ENCODE results near the gene MYH11. TPM values are rescaled to one million over a fixed set of nuclear protein-coding genes. Genes with fewer than 3 reads are reported as not detected.

MYH11 gene
- polyA plus RNA-seq, 1 donor (not counting 4 experiments of a cell fraction or from before 2014, with no cell fraction given) = not detected

DNA sequence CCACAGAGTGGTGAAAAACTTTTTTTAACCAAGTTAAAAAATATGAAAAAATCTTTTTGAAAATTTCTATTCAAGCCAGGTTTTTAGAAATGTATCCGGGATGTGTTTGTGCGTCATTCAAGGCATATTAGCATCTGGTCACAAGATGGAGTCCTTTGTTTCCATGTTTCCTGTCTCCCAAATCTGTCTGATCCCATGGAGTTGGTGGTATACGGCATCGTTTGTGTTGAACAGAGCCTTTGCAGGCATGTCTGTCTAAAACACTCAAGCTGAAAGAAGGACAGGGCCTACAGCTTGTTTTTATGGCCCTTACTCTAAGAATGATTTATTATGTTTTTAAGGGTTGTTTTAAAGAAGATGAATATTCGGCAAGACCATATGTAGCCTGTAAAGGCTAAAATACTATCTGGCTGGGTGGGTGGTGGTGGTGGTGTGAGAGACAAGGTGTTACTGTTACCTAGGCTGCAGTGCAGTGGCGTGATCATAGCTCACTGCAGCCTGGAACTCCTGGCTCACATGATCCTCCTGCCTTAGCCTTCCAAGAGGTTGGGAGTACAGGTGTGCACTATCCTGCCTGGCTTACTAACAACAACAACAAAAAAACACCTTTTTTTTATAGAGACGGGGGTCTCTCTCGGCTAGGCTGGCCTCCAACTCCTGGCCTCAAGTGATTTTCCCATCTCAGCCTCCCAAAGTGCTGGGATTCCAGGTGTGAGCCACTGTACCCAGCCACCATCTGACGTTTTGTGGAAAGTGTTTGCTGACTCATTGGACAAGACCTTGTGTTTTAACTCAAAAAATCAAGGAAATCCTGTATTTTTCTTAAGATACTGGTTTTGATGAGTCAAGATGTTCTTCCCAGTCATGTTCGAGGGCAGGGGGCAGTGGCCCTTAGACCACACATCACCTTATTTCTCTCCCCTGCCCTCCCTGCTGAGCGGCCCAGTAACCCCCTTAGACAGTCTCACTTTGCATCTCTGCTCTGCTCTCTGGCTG, 154.6 kb downstream of the MYH11 start:
- no peak overlapping the region for H3K9ac ChIP-seq (ENCODE audit: control insufficient read depth, extremely low read depth, insufficient read depth, low read length)
- dilution Hi-C loops (cut with MboI; ENCODE audit: extremely low pct_ligation_motif_present, low sequenced_read_pairs) = no loop called here
- H3K79me2 ChIP-seq (ENCODE audit: control insufficient read depth, insufficient read depth, low read length) = no peaks in the 10 kb centered on the region
- DNase-seq (ENCODE audit: low read depth, low spot score) = no peak
- H2AFZ ChIP-seq (ENCODE audit: control insufficient read depth, low read length) = no peak overlapping the region
- H3K4me3 ChIP-seq (ENCODE audit: control insufficient read depth in 2 of 3, extremely low read depth in 1 of 3, insufficient read depth in 2 of 3, low read depth in 1 of 3, low read length in 3 of 3) = no peak overlapping the region
- no peaks in the 10 kb centered on the region for H3K9me1 ChIP-seq (ENCODE audit: control insufficient read depth, extremely low read depth, insufficient read depth, low read length)
- FAIRE-seq = no peak
- no peaks in the 10 kb centered on the region for H3K27me3 ChIP-seq (ENCODE audit: control insufficient read depth, extremely low read depth, insufficient read depth, low read length)
- H3K27ac ChIP-seq (ENCODE audit: control insufficient read depth, insufficient read depth, low read length) = no peak overlapping the region
- H4K20me1 ChIP-seq (ENCODE audit: control insufficient read depth, extremely low read depth, insufficient read depth, low read length) = no peaks in the 10 kb centered on the region
- H3K4me2 ChIP-seq (ENCODE audit: control insufficient read depth, extremely low read depth, insufficient read depth, low read depth, low read length) = no peak overlapping the region
- H3K36me3 ChIP-seq (ENCODE audit: control insufficient read depth in 2 of 2, extremely low read depth in 1 of 2, insufficient read depth in 2 of 2, low read length in 2 of 2) = peaks cover 37 to 40% of the 10 kb centered on the region in 2 experiments
- no peaks in the 10 kb centered on the region for H3K4me1 ChIP-seq (ENCODE audit: control insufficient read depth, extremely low read depth, insufficient read depth, low read length)
- no peaks in the 10 kb centered on the region for H3K9me3 ChIP-seq (ENCODE audit: control insufficient read depth, low read depth, low read length)
- TF ChIP-seq, protein P1, sequence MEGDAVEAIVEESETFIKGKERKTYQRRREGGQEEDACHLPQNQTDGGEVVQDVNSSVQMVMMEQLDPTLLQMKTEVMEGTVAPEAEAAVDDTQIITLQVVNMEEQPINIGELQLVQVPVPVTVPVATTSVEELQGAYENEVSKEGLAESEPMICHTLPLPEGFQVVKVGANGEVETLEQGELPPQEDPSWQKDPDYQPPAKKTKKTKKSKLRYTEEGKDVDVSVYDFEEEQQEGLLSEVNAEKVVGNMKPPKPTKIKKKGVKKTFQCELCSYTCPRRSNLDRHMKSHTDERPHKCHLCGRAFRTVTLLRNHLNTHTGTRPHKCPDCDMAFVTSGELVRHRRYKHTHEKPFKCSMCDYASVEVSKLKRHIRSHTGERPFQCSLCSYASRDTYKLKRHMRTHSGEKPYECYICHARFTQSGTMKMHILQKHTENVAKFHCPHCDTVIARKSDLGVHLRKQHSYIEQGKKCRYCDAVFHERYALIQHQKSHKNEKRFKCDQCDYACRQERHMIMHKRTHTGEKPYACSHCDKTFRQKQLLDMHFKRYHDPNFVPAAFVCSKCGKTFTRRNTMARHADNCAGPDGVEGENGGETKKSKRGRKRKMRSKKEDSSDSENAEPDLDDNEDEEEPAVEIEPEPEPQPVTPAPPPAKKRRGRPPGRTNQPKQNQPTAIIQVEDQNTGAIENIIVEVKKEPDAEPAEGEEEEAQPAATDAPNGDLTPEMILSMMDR (optimal IDR thresholded peaks at IDR 0.05 in 1 of 3, IDR thresholded peaks at IDR 0.05 in 1 of 3, conservative IDR thresholded peaks at IDR 0.05 in 1 of 3; ENCODE audit: extremely low read depth in 1 of 3, insufficient read depth in 2 of 3, low read length in 3 of 3) = no peak
- TF ChIP-seq EZH2 (IDR thresholded peaks at IDR 0.05; ENCODE audit: low read length) = no peak

DNA sequence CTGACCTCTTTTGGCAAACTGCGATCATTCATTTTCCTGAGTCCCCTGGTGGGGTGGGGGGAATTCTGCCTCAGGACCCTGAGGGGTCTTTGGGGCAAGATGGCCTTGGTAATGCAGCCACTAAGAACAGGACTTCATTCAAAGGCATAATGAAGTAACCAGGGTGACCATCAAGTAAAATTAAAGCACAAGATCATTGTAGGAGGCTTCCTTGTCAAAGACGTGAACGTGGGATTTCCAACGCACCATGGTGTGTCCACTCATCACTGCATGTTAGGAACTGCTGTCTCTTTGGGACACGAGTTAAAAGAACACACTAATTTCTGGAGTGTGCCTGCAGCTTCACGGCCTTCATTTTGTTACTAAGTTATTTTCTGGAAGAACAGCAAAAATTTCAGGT, 155.5 kb downstream of the MYH11 start:
- H3K4me3 ChIP-seq (ENCODE audit: control insufficient read depth in 2 of 3, extremely low read depth in 1 of 3, insufficient read depth in 2 of 3, low read depth in 1 of 3, low read length in 3 of 3) = no peak overlapping the region
- H3K36me3 ChIP-seq (ENCODE audit: control insufficient read depth in 2 of 2, extremely low read depth in 1 of 2, insufficient read depth in 2 of 2, low read length in 2 of 2) = peaks cover 46% of the 10 kb centered on the region in 2 experiments
- H3K9me1 ChIP-seq (ENCODE audit: control insufficient read depth, extremely low read depth, insufficient read depth, low read length) = no peaks in the 10 kb centered on the region
- no peaks in the 10 kb centered on the region for H4K20me1 ChIP-seq (ENCODE audit: control insufficient read depth, extremely low read depth, insufficient read depth, low read length)
- no peaks in the 10 kb centered on the region for H3K4me1 ChIP-seq (ENCODE audit: control insufficient read depth, extremely low read depth, insufficient read depth, low read length)
- H3K4me2 ChIP-seq (ENCODE audit: control insufficient read depth, extremely low read depth, insufficient read depth, low read depth, low read length) = no peak overlapping the region
- no peak for TF ChIP-seq EZH2 (IDR thresholded peaks at IDR 0.05; ENCODE audit: low read length)
- TF ChIP-seq, protein P1 (optimal IDR thresholded peaks at IDR 0.05 in 1 of 3, IDR thresholded peaks at IDR 0.05 in 1 of 3, conservative IDR thresholded peaks at IDR 0.05 in 1 of 3; ENCODE audit: extremely low read depth in 1 of 3, insufficient read depth in 2 of 3, low read length in 3 of 3) = no peak
- no peaks in the 10 kb centered on the region for H3K79me2 ChIP-seq (ENCODE audit: control insufficient read depth, insufficient read depth, low read length)
- dilution Hi-C loops (cut with MboI; ENCODE audit: extremely low pct_ligation_motif_present, low sequenced_read_pairs) = no loop called here
- DNase-seq (ENCODE audit: low read depth, low spot score) = no peak
- H3K9ac ChIP-seq (ENCODE audit: control insufficient read depth, extremely low read depth, insufficient read depth, low read length) = no peak overlapping the region
- FAIRE-seq = no peak
- H3K27ac ChIP-seq (ENCODE audit: control insufficient read depth, insufficient read depth, low read length) = no peak overlapping the region
- no peaks in the 10 kb centered on the region for H3K27me3 ChIP-seq (ENCODE audit: control insufficient read depth, extremely low read depth, insufficient read depth, low read length)
- no peak overlapping the region for H2AFZ ChIP-seq (ENCODE audit: control insufficient read depth, low read length)
- no peaks in the 10 kb centered on the region for H3K9me3 ChIP-seq (ENCODE audit: control insufficient read depth, low read depth, low read length)
